Suprapubic skin (tissue), 4 donors: ENCODE measurements around the gene MAMLD1. TPM values are rescaled to one million over a fixed set of nuclear protein-coding genes. Genes with fewer than 3 reads are reported as not detected.

Experiments used
- DNase-seq, 2 donors: peaks; one replicate each; pipeline ENCODE4 v3.0.0-alpha.2; 2019; ENCODE audit warnings: low spot score in 2 of 2
- H3K27ac ChIP-seq: fragments of 200-600 bp; sonication (generic); one replicate; pipeline ENCODE4 v1.5.1; 2019
- H3K27me3 ChIP-seq: fragments of 200-600 bp; sonication (generic); one replicate; pipeline ENCODE4 v1.5.1; 2019
- H3K36me3 ChIP-seq: fragments of 200-600 bp; sonication (generic); one replicate; pipeline ENCODE4 v1.5.1; 2019
- H3K4me1 ChIP-seq: fragments of 200-600 bp; sonication (generic); one replicate; pipeline ENCODE4 v1.5.1; 2019
- H3K4me3 ChIP-seq: fragments of 200-600 bp; sonication (generic); one replicate; pipeline ENCODE4 v1.5.1; 2019; ENCODE audit warnings: mild to moderate bottlenecking
- H3K9me3 ChIP-seq: fragments of 200-600 bp; sonication (generic); one replicate; pipeline ENCODE4 v1.5.1; 2019
- EP300 ChIP-seq: sonication (generic); formaldehyde crosslinking; IDR thresholded peaks from one replicate; pipeline ENCODE4 v1.6.1; 2017; ENCODE audit warnings: antibody characterized with exemption
- POLR2A ChIP-seq, 2 donors: fragments of 450-650 bp; IDR thresholded peaks; one replicate each; pipeline ENCODE4 v1.6.1; 2017; ENCODE audit warnings: antibody characterized with exemption in 2 of 2, mild to moderate bottlenecking in 2 of 2, moderate library complexity in 2 of 2
- POLR2AphosphoS5 ChIP-seq, 3 donors: sonication (generic); formaldehyde crosslinking; IDR thresholded peaks; one replicate each; pipeline ENCODE4 v1.6.1; 2017; ENCODE audit warnings: antibody characterized with exemption in 3 of 3
- WGBS: methylation state at CpG from one replicate; pipeline ENCODE4 v1.1.5; 2018; 5-methylcytosine and 5-hydroxymethylcytosine counted together
- total RNA-seq, 4 donors: library from RNA; depleted of rRNA; stranded (reverse); fragments of >200 nt; gene quantifications; one replicate each; pipeline ENCODE4 v1.1.0, GENCODE V29; 2016
- TF ChIP-seq, protein P1 (sequence below), 2 donors: fragments of 200-600 bp in 1 of 2; fragments of 450-650 bp in 1 of 2; sonication (generic) in 1 of 2; IDR thresholded peaks; one replicate each; pipeline ENCODE4 v1.5.1; 2016 to 2019; ENCODE audit warnings: antibody characterized with exemption in 2 of 2, mild to moderate bottlenecking in 1 of 2, moderate library complexity in 1 of 2

Gene MAMLD1
- total RNA-seq, 4 donors from 2014 or later: 0.68 to 4.5 (median 3.4) TPM

DNA sequence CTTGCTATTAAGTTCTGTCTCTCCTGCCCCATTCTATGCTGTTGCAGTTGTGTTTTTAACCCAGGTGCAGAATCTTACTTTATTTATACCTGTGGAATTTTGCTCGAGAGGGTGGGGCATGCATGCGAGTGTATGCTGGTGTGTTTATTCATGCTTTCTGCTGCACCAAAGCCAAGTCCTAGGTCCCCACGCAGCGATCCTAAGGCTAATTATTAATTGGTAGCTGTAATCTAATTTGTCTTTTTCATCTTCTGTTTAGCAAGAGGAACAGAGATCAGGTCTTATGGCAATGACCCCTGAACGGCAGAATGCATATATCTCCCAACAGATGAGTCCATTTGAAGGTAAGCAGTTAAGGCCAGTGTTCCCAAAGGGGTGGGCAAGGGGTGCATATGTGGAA lies 146.6 kb downstream of the MAMLD1 start:
- Histone ChIP-seq H3K4me1 (peaks cover 16% of the 10 kb centered on the region), H3K9me3 (no peaks in the 10 kb centered on the region), H3K27ac (no peak overlapping the region), H3K4me3 (no peak overlapping the region), H3K27me3 (no peaks in the 10 kb centered on the region), H3K36me3 (no peaks in the 10 kb centered on the region)
- TF ChIP-seq POLR2AphosphoS5 (IDR thresholded peaks at IDR 0.05) (no peak), POLR2A (IDR thresholded peaks at IDR 0.05) (no peak), EP300 (no peak)
- TF ChIP-seq, protein P1, sequence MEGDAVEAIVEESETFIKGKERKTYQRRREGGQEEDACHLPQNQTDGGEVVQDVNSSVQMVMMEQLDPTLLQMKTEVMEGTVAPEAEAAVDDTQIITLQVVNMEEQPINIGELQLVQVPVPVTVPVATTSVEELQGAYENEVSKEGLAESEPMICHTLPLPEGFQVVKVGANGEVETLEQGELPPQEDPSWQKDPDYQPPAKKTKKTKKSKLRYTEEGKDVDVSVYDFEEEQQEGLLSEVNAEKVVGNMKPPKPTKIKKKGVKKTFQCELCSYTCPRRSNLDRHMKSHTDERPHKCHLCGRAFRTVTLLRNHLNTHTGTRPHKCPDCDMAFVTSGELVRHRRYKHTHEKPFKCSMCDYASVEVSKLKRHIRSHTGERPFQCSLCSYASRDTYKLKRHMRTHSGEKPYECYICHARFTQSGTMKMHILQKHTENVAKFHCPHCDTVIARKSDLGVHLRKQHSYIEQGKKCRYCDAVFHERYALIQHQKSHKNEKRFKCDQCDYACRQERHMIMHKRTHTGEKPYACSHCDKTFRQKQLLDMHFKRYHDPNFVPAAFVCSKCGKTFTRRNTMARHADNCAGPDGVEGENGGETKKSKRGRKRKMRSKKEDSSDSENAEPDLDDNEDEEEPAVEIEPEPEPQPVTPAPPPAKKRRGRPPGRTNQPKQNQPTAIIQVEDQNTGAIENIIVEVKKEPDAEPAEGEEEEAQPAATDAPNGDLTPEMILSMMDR (IDR thresholded peaks at IDR 0.05): no peak
- no peak for DNase-seq
- 69% methylated on average over 5 of the region's 5 CpGs for WGBS

GRCh38 chrX:150512461-150512901 lies 149.4 kb downstream of the MAMLD1 start:
- Histone ChIP-seq H3K4me3 (no peak overlapping the region), H3K36me3 (no peaks in the 10 kb centered on the region), H3K9me3 (no peaks in the 10 kb centered on the region), H3K27ac (no peak overlapping the region), H3K27me3 (no peaks in the 10 kb centered on the region), H3K4me1 (peaks cover 13% of the 10 kb centered on the region)
- no peak for DNase-seq
- WGBS: 82% methylated on average over 8 of the region's 14 CpGs
- TF ChIP-seq, protein P1 (IDR thresholded peaks at IDR 0.05): no peak
- TF ChIP-seq EP300: no peak
- no peak for TF ChIP-seq POLR2A (IDR thresholded peaks at IDR 0.05)
- TF ChIP-seq POLR2AphosphoS5 (IDR thresholded peaks at IDR 0.05): no peak

- H3K9me3 ChIP-seq: no peaks in the 10 kb centered on the region
- H3K36me3 ChIP-seq: no peaks in the 10 kb centered on the region
- DNase-seq: no peak
- TF ChIP-seq, protein P1 (IDR thresholded peaks at IDR 0.05): no peak
- no peak for TF ChIP-seq POLR2AphosphoS5 (IDR thresholded peaks at IDR 0.05)
- TF ChIP-seq POLR2A (IDR thresholded peaks at IDR 0.05): no peak
- no peak for TF ChIP-seq EP300
- no peak overlapping the region for H3K27ac ChIP-seq
- H3K4me3 ChIP-seq: no peak overlapping the region
- H3K27me3 ChIP-seq: no peaks in the 10 kb centered on the region
- WGBS: 68% methylated on average over 9 of the region's 9 CpGs
- H3K4me1 ChIP-seq: peaks cover 4% of the 10 kb centered on the region
Observed at GRCh38 chrX:150513544-150513943, 150.4 kb downstream of the MAMLD1 start.

- H3K27ac ChIP-seq: no peak overlapping the region
- TF ChIP-seq POLR2A (IDR thresholded peaks at IDR 0.05) (no peak), EP300 (no peak), POLR2AphosphoS5 (IDR thresholded peaks at IDR 0.05) (no peak)
- TF ChIP-seq, protein P1 (IDR thresholded peaks at IDR 0.05): no peak
- DNase-seq: no peak
- H3K9me3 ChIP-seq: no peaks in the 10 kb centered on the region
- H3K27me3 ChIP-seq: no peaks in the 10 kb centered on the region
- no peak overlapping the region for H3K4me3 ChIP-seq
- H3K4me1 ChIP-seq: no peaks in the 10 kb centered on the region
- WGBS: 88% methylated on average over 4 of the region's 4 CpGs
- no peaks in the 10 kb centered on the region for H3K36me3 ChIP-seq
Observed at GRCh38 chrX:150514462-150514861, 151.3 kb downstream of the MAMLD1 start.

- TF ChIP-seq EP300 (no peak), POLR2A (IDR thresholded peaks at IDR 0.05) (no peak), POLR2AphosphoS5 (IDR thresholded peaks at IDR 0.05) (no peak)
- TF ChIP-seq, protein P1 (IDR thresholded peaks at IDR 0.05): no peak
- Histone ChIP-seq H3K4me3 (no peak overlapping the region), H3K4me1 (no peaks in the 10 kb centered on the region), H3K27ac (no peak overlapping the region), H3K36me3 (no peaks in the 10 kb centered on the region), H3K9me3 (no peaks in the 10 kb centered on the region), H3K27me3 (no peaks in the 10 kb centered on the region)
- DNase-seq: no peak
- WGBS: 93% methylated on average over 1 of the region's 1 CpG
Observed at GRCh38 chrX:150515801-150516200, 152.7 kb downstream of the MAMLD1 start.
